Activated T-helper 1 cell treated with anti-CD3 and anti-CD28 coated beads, Interleukin-2, amount 50 U/mL, for 16 hours (primary cell): ENCODE results near the gene RIN1.

Experiments used
- DNase-seq, 2 donors: peaks; one replicate each; pipeline ENCODE4 v3.0.0-alpha.2; 2020; ENCODE audit warnings: low read depth in 1 of 2, low spot score in 1 of 2

Gene RIN1

DNA sequence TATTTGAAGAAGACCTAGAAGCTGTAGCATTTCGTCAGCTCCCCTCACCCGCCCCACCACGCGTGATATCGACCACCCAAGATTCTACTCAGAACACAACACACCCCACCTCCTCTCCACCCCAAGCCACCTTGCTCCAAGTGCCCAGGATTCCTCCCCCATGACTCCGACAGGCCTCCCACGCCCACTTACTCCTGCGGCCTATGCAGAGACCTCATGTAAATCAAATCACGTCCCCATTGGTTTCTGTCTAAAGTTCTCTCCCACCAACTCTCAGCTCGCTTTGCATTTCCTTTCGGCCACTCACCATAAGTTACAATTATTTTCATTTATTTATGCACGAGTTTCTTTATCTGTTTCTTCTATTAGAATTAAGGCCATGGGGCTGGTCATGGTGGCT is 33.6 kb downstream of the RIN1 start:
- DNase-seq: no peak

- DNase-seq: no peak
These were observed 37.0 kb downstream of the RIN1 start for GRCh38 chr11:66299186-66299585.

DNA sequence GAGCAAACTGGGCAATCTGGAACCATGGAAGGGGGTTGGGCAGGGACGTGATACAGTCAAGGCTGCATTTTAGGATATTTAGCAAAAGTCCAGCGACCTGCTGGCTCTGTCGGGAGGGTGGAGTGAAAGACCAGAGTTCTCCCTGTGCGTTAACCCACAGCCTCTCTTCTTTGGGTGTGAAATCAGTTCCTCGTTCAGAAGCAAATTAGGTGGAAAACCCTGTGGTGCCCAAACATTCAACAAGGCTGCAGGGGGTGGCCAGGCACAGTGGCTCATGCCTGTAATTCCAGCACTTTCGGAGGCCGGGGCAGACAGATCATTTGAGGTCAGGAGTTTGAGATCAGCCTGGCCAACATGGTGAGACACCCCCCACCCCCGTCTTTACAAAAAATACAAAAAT is 38.6 kb downstream of the RIN1 start:
- no peak for DNase-seq

DNA sequence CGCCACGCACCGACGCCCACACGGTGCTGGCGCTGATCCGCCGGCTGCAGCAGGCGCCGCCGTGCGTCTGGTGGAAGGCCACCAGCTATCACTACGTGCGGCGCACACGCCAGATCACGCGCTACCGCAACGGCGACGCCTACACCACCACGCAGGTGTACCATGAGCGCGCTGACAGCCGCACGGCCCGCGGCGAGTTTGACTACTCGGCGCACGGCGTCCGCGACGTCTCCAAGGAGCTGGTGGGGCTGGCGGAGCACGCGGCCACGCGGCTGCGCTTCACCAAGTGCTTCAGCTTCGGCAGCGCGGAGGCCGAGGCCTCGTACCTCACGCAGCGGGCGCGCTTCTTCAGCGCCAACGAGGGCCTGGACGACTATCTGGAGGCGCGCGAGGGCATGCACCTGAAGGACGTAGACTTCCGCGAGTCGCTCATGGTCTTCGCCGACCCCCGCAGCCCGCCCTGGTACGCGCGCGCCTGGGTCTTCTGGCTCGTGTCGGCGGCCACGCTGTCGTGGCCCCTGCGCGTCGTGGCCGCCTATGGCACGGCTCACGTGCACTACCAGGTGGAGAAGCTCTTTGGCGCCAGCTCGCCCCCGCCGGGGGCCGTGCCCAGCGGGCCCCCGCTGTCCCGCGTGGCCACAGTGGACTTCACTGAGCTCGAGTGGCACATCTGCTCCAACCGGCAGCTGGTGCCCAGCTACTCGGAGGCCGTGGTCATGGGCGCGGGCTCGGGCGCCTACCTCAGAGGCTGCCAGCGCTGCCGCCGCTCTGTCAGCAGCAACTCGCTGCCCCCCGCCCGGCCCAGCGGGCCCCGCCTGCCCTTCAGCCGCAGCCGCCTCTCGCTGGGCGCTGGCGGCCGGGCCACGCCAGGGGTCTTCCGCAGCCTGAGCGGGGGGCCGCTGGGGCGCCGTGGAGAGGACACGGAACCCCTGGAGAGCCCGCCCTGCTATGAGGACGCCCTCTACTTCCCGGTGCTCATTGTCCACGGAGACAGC is 41.3 kb downstream of the RIN1 start:
- DNase-seq: no peak

- no peak for DNase-seq
These were observed 42.2 kb downstream of the RIN1 start for GRCh38 chr11:66293777-66294625.

GRCh38 chr11:66293352-66293751 is 42.9 kb downstream of the RIN1 start:
- DNase-seq: no peak

- DNase-seq: no peak
These were observed 43.5 kb downstream of the RIN1 start for GRCh38 chr11:66292543-66293332.

DNA sequence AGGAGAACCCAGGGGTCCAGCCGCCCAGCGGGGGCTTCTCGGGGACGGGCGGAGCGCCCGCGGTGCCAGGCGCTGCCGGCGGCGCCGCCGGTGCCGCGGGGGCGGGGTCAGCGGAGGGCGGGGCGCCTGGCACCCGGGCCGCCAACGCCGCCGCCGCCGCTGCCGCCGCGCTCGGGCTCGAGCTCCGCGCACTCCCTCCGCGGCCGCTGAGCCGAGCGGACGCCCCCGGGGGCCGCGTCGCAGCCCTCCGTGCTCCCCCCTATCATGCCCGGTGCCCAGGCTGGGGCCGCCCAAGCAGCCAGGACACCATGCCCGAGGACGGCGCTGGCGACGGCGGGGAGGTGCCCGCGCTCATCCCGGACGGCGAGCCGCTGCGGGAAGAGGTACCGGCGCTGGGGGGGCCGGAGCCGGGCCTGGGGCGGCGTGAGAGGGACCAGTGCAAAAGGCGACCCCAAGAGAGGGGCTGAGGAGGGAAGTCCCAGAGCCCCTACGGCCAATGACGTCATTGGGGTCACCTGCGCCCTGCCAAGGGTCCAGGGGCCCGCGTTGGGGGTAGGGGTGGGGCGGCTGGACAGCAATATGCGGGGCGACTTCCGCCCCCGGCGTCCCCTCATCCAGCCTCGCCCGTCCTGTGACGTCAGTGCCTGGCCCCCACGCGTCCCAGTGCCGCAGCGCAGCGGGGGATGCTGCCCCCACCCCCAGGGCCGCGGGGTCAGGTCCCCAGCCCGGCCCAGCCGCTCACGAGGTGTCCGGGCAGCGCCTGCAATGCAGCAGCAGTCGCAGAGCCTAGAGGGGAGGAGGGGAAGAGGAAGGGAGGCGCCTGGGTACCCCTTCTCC is 44.3 kb downstream of the RIN1 start, which contains the start of gene TMEM151A:
TMEM151A (plus strand) TSS at position 189 of the 837 bp plus-strand sequence; CDS start at position 309, 120 bp downstream.
- DNase-seq: no peak

DNA sequence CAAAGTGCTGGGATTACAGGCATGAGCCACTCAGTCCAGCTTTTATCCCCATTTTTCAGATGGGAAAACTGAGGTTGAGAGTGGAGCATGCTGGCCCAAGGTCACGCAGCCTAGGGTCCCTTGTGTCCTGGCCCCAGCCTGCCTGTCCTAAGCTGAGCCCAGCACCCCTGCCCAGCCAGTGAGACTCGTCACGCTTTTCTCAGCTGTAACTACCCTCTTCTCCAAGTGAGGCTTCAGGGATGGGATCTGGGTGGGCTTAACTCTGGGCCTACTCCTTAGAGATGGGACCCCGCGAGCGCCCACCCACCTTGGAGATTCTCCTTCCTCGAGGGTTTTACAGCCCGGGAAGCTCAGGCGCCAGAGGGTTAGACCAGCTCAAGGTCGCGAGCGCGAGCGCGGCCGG is 44.9 kb downstream of the RIN1 start:
- DNase-seq: no peak

GRCh38 chr11:66290330-66290621 is 46.0 kb downstream of the RIN1 start:
- DNase-seq: no peak

- peak; percentile 56 to 68 for DNase-seq
These were observed 46.5 kb downstream of the RIN1 start for GRCh38 chr11:66289548-66290329.

GRCh38 chr11:66288671-66289547 is 47.3 kb downstream of the RIN1 start, which contains the start of gene YIF1A:
Gene YIF1A (minus strand): TSS chr11:66289143. CDS start chr11:66288985, 158 bp downstream.
- DNase-seq: peak; percentile 93 to 98

- no peak for DNase-seq
These were observed 48.2 kb downstream of the RIN1 start for GRCh38 chr11:66287889-66288670.

GRCh38 chr11:66287211-66287888 is 48.9 kb downstream of the RIN1 start:
- no peak for DNase-seq

GRCh38 chr11:66286699-66287098 is 49.5 kb downstream of the RIN1 start:
- DNase-seq: no peak

DNA sequence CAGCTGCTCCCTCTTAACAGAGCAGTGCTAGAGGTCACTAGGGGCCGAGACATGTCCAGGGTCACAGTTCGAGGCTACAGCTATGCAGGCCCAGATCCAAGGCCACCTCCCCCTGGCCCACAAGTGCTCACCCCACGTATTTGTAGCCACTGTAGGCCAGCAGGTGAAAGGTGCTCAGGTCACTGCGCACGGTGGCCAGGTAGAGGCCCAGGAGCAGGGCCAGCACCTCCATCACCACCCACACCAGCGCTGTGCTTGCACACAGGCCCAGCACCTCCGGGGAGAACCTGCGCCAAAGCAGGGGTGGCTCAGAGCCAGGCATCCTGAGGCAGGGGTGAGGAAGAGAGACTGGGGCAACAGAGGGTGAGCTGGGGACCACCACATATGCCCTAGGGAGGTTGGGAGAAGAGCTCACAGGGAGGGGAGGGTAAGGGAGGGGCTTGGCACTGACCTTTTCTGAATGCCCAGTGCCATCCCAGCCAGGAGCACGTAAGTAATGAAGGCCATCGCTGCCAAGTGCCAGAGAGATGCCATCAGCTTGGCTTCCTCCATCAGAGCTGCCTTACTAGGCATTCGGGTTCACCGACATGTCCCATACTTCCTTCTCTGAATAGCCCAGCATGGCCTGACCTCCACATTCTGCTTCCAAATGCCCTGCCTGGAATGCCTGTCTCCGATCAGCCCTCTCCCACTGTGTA is 50.8 kb downstream of the RIN1 start:
- DNase-seq: no peak
